Liver (tissue), 9 donors: Measurements from ENCODE around the gene HSP90B1. TPM values are rescaled to one million over a fixed set of nuclear protein-coding genes. Genes with fewer than 3 reads are reported as not detected.

Experiments used
- DNase-seq: peaks from one replicate; pipeline ENCODE4 v3.0.0-alpha.2; 2017; ENCODE audit warnings: low spot score
- H3K27ac ChIP-seq, 2 donors: one replicate each; pipeline ENCODE4 v1.7.0; 2013; ENCODE audit warnings: inconsistent platforms in 2 of 2, low read length in 2 of 2, control low read depth in 1 of 2, low read depth in 1 of 2, mild to moderate bottlenecking in 1 of 2
- H3K27me3 ChIP-seq, 4 donors: one replicate each; pipeline versions ENCODE4 v1.6.1 to v1.7.0; 2013; ENCODE audit warnings: low read length in 3 of 4, inconsistent platforms in 1 of 4, mild to moderate bottlenecking in 1 of 4, moderate library complexity in 1 of 4; ENCODE audit not compliant: control insufficient read depth in 4 of 4, insufficient read depth in 4 of 4
- H3K36me3 ChIP-seq, 4 donors: one replicate each; pipeline versions ENCODE4 v1.6.1 to v1.7.0; 2013; ENCODE audit warnings: low read length in 3 of 4, mild to moderate bottlenecking in 3 of 4, low read depth in 1 of 4, moderate library complexity in 1 of 4; ENCODE audit not compliant: control insufficient read depth in 4 of 4, insufficient read depth in 3 of 4
- H3K4me1 ChIP-seq, 4 donors: one replicate each; pipeline versions ENCODE4 v1.6.1 to v1.7.0; 2013; ENCODE audit warnings: low read length in 3 of 4, mild to moderate bottlenecking in 3 of 4, moderate library complexity in 1 of 4; ENCODE audit not compliant: control insufficient read depth in 4 of 4, insufficient read depth in 4 of 4
- H3K4me3 ChIP-seq, 3 donors: one replicate each; pipeline versions ENCODE4 v1.6.1 to v1.7.0; 2013; ENCODE audit warnings: low read length in 3 of 3, control low read depth in 1 of 3, low read depth in 1 of 3, mild to moderate bottlenecking in 1 of 3
- H3K9ac ChIP-seq, 2 donors: one replicate each; pipeline ENCODE4 v1.7.0; 2013; ENCODE audit warnings: low read length in 2 of 2, mild to moderate bottlenecking in 2 of 2, moderate library complexity in 2 of 2, control low read depth in 1 of 2, low read depth in 1 of 2
- H3K9me3 ChIP-seq, 4 donors: one replicate each; pipeline versions ENCODE4 v1.6.1 to v1.7.0; 2013; ENCODE audit warnings: low read length in 3 of 4; ENCODE audit not compliant: control insufficient read depth in 4 of 4
- EGR1 ChIP-seq, 2 donors: IDR thresholded peaks; 2 replicates each; pipeline ENCODE4 v1.6.1; 2016 to 2018; ENCODE audit warnings: antibody characterized with exemption in 2 of 2, low read depth in 2 of 2
- FOXA2 ChIP-seq: IDR thresholded peaks from 2 replicates; pipeline ENCODE4 v1.6.1; 2016; ENCODE audit warnings: antibody characterized with exemption
- HNF4A ChIP-seq, 2 donors: conservative IDR thresholded peaks; 2 replicates each; pipeline ENCODE4 v1.6.1; 2016; ENCODE audit warnings: antibody characterized with exemption in 2 of 2, mild to moderate bottlenecking in 2 of 2
- HNF4G ChIP-seq: IDR thresholded peaks from 2 replicates; pipeline ENCODE4 v1.6.1; 2016; ENCODE audit warnings: antibody characterized with exemption
- JUND ChIP-seq, 2 donors: IDR thresholded peaks; 2 replicates each; pipeline ENCODE4 v1.6.1; 2016; ENCODE audit warnings: antibody characterized with exemption in 2 of 2
- NR2F2 ChIP-seq: IDR thresholded peaks from 2 replicates; pipeline ENCODE4 v1.6.1; 2016; ENCODE audit warnings: antibody characterized with exemption
- RAD21 ChIP-seq, 2 donors: IDR thresholded peaks; 2 replicates each; pipeline ENCODE4 v1.6.1; 2016; ENCODE audit warnings: antibody characterized with exemption in 2 of 2, mild to moderate bottlenecking in 2 of 2
- TAF1 ChIP-seq: conservative IDR thresholded peaks from 2 replicates; pipeline ENCODE4 v1.6.1; 2016; ENCODE audit warnings: antibody characterized with exemption, mild to moderate bottlenecking
- YY1 ChIP-seq: IDR thresholded peaks from 2 replicates; pipeline ENCODE4 v1.6.1; 2016; ENCODE audit warnings: antibody characterized with exemption, mild to moderate bottlenecking
- WGBS: extraction: QIAGEN DNeasy Blood & Tissue Kit; methylation state at CpG from one replicate; pipeline ENCODE4 v1.1.7; 2013; 5-methylcytosine and 5-hydroxymethylcytosine counted together
- polyA plus RNA-seq, 2 donors: library from polyadenylated mRNA; stranded (reverse) in 1 of 2; unstranded in 1 of 2; fragments of 200-250 nt in 1 of 2; fragments of >200 nt in 1 of 2; fragmentation: Nextera tagmentation in 1 of 2; extraction: Ambion mirVana in 1 of 2; gene quantifications; one replicate each; pipeline versions ENCODE4 v1.2.1 to v1.2.3, GENCODE V29; 2013 to 2015
- total RNA-seq, 2 donors: library from RNA; depleted of rRNA; stranded (reverse); fragments of >200 nt; gene quantifications; one replicate each; pipeline ENCODE4 v1.2.3, GENCODE V29; 2014
- TF ChIP-seq, protein P1 (sequence below): IDR thresholded peaks from 2 replicates; pipeline ENCODE4 v1.6.1; 2016; ENCODE audit warnings: antibody characterized with exemption, mild to moderate bottlenecking
- TF ChIP-seq, protein P2 (sequence below): IDR thresholded peaks from 2 replicates; pipeline ENCODE4 v1.6.1; 2016; ENCODE audit warnings: antibody characterized with exemption
- TF ChIP-seq, protein P3 (sequence below): fragments of 150-350 bp; IDR thresholded peaks from 2 replicates; pipeline ENCODE4 v1.5.1; 2017; ENCODE audit warnings: improper control_type of control experiment, low read depth, low read length; ENCODE audit not compliant: missing input control
- donor health status: healthy.
- donor health status: healthy.
- donor health status: healthy.
- donor health status: healthy.
- donor health status: healthy.

HSP90B1 gene
- total and polyA plus RNA-seq, 4 donors, result 296 to 854 (median 579) TPM

DNA sequence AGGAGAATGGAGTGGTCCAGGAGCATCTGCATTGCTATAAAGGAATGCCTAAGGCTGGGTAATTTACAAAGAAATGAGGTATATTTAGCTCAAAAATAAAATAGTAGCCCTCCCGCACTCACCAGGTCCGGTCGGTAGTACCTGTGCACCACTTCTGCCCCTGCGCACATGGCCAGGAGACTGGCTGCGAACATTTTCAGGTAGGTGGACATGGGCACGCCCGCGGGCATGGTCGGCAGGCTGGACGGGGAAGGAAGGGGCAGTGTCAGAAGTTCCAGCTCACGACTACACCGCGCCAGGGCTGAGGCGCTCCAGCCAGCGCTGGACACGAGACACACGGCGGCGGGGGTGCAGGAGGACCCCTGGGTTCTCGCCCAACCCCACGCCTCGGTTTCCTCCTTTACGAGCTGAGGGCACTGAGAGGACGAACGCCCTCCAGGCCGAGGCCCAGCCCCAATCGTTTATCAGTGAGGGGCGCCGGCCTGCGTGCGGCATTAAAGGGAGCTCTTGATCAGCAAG lies 26.4 kb downstream of the HSP90B1 start (continued):
- TF ChIP-seq, protein P1, sequence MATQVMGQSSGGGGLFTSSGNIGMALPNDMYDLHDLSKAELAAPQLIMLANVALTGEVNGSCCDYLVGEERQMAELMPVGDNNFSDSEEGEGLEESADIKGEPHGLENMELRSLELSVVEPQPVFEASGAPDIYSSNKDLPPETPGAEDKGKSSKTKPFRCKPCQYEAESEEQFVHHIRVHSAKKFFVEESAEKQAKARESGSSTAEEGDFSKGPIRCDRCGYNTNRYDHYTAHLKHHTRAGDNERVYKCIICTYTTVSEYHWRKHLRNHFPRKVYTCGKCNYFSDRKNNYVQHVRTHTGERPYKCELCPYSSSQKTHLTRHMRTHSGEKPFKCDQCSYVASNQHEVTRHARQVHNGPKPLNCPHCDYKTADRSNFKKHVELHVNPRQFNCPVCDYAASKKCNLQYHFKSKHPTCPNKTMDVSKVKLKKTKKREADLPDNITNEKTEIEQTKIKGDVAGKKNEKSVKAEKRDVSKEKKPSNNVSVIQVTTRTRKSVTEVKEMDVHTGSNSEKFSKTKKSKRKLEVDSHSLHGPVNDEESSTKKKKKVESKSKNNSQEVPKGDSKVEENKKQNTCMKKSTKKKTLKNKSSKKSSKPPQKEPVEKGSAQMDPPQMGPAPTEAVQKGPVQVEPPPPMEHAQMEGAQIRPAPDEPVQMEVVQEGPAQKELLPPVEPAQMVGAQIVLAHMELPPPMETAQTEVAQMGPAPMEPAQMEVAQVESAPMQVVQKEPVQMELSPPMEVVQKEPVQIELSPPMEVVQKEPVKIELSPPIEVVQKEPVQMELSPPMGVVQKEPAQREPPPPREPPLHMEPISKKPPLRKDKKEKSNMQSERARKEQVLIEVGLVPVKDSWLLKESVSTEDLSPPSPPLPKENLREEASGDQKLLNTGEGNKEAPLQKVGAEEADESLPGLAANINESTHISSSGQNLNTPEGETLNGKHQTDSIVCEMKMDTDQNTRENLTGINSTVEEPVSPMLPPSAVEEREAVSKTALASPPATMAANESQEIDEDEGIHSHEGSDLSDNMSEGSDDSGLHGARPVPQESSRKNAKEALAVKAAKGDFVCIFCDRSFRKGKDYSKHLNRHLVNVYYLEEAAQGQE, result no peak
- TF ChIP-seq EGR1 (IDR thresholded peaks at IDR 0.05; ENCODE audit: low read depth in 2 of 2), result no peak

DNA sequence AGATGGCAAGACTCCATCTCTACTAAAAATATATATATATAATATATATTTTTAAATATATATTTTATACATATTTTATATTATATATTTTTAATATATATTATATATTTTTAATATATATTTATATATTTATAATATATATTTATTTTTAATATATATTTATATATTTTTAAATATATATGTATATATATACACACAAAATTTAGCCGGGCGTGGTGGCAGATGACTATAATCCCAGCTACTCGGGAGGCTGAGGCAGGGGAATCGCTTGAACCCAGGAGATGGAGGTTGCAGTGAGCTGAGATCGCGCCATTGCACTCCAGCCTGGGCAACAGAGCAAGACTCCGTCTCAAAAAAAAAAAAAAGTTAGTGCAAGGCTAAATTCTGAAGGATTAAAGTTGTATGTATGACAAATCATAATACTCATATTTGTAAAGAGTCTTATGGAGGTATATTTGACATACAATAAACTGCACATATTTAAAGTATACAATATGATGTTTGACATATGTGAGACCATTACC lies 27.7 kb downstream of the HSP90B1 start:
- Histone ChIP-seq H3K4me1 (peaks cover 5 to 16% (median 15%) of the 10 kb centered on the region in 4 donors), H3K9me3 (no peaks in the 10 kb centered on the region), H3K4me3 (peak overlapping the region in 1 of 3 donors; percentile 69), H3K36me3 (peaks cover 0 to 11% (median 9%) of the 10 kb centered on the region in 4 donors), H3K27me3 (no peaks in the 10 kb centered on the region), H3K9ac (no peak overlapping the region), H3K27ac (peak overlapping the region in 1 of 2 donors; percentile 94)
- DNase-seq, result no peak
- TF ChIP-seq TAF1 (no peak), HNF4G (no peak), FOXA2 (no peak), RAD21 (IDR thresholded peaks at IDR 0.05) (no peak), JUND (IDR thresholded peaks at IDR 0.05) (no peak), EGR1 (IDR thresholded peaks at IDR 0.05; ENCODE audit: low read depth in 2 of 2) (no peak)
- TF ChIP-seq, protein P2, sequence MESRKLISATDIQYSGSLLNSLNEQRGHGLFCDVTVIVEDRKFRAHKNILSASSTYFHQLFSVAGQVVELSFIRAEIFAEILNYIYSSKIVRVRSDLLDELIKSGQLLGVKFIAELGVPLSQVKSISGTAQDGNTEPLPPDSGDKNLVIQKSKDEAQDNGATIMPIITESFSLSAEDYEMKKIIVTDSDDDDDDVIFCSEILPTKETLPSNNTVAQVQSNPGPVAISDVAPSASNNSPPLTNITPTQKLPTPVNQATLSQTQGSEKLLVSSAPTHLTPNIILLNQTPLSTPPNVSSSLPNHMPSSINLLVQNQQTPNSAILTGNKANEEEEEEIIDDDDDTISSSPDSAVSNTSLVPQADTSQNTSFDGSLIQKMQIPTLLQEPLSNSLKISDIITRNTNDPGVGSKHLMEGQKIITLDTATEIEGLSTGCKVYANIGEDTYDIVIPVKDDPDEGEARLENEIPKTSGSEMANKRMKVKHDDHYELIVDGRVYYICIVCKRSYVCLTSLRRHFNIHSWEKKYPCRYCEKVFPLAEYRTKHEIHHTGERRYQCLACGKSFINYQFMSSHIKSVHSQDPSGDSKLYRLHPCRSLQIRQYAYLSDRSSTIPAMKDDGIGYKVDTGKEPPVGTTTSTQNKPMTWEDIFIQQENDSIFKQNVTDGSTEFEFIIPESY, result no peak
- TF ChIP-seq, protein P1, result no peak
- 94% methylated on average over 7 of the region's 7 CpGs for WGBS

DNA sequence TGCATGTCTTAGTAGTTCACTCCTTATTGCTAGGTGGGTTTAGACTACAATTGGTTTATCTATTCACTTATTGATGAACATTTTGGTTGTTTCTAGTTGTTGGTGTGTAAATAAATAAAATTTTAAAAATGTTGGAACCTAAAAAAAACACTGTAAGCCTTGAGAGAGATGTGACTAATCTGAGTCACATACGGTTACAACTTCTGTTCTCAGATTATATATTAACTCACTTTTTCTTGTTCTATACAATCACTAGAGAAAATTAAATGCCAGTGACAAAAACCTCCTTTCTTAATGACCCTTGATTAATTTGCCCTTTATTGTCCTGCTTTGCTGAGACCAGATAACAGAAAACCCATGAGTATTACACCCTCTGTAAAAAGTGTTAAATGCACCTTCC lies 28.4 kb downstream of the HSP90B1 start:
- DNase-seq, result no peak
- Histone ChIP-seq H3K9ac (no peak overlapping the region), H3K36me3 (peaks cover 0 to 5% (median 3%) of the 10 kb centered on the region in 4 donors), H3K27me3 (no peaks in the 10 kb centered on the region), H3K9me3 (no peaks in the 10 kb centered on the region), H3K4me1 (peaks cover 5 to 16% (median 15%) of the 10 kb centered on the region in 4 donors), H3K27ac (no peak overlapping the region), H3K4me3 (no peak overlapping the region)
- TF ChIP-seq, protein P2, result no peak
- no peak for TF ChIP-seq HNF4A (conservative IDR thresholded peaks at IDR 0.05)
- TF ChIP-seq NR2F2, result no peak
- TF ChIP-seq HNF4G, result no peak
- TF ChIP-seq, protein P3, sequence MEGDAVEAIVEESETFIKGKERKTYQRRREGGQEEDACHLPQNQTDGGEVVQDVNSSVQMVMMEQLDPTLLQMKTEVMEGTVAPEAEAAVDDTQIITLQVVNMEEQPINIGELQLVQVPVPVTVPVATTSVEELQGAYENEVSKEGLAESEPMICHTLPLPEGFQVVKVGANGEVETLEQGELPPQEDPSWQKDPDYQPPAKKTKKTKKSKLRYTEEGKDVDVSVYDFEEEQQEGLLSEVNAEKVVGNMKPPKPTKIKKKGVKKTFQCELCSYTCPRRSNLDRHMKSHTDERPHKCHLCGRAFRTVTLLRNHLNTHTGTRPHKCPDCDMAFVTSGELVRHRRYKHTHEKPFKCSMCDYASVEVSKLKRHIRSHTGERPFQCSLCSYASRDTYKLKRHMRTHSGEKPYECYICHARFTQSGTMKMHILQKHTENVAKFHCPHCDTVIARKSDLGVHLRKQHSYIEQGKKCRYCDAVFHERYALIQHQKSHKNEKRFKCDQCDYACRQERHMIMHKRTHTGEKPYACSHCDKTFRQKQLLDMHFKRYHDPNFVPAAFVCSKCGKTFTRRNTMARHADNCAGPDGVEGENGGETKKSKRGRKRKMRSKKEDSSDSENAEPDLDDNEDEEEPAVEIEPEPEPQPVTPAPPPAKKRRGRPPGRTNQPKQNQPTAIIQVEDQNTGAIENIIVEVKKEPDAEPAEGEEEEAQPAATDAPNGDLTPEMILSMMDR, result no peak
- TF ChIP-seq YY1, result no peak
- WGBS, result 57% methylated on average over 1 of the region's 1 CpG
